ENCODE data around the gene SLC9A3. TPM values are rescaled to one million over a fixed set of nuclear protein-coding genes. Genes with fewer than 3 reads are reported as not detected.
"Not testable (repeated sequence)": the region's sequence is repeated elsewhere in the genome, so short reads cannot be mapped to it uniquely, and the experiment has no call there.

The SLC9A3 gene
- total RNA-seq, 1 donor from 2014 or later, result 0.81 TPM

DNA sequence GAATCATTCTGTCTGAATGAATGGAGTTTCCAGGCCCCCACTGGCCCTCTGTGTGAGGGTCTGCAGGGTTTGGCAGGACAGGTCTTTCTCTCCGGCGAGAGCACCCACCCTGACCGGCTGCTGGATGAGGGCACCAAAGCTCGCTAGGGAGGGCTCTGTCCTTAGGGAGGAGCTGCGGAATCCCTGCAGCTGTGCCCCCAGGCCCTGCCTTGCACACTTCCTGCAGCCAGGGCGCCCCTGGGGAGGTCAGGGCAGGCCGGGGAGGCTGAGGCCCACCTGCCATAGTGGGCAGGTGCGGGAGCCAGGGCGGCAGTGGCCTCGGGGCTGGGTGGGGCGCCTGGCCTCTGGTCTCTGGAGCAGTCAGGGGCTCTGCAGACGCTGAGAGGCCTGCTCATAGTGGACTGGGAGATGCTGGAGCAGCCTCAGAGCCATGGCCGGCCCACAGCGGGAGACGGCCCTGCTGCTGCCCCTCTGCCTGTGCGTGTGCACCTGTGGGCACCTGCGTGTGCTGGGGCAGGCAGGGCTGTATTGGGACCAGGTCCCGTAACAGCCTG is 45.2 kb downstream of the SLC9A3 start:
- DNase-seq (ENCODE audit: low spot score) (no peak), ATAC-seq (no peak)

DNA sequence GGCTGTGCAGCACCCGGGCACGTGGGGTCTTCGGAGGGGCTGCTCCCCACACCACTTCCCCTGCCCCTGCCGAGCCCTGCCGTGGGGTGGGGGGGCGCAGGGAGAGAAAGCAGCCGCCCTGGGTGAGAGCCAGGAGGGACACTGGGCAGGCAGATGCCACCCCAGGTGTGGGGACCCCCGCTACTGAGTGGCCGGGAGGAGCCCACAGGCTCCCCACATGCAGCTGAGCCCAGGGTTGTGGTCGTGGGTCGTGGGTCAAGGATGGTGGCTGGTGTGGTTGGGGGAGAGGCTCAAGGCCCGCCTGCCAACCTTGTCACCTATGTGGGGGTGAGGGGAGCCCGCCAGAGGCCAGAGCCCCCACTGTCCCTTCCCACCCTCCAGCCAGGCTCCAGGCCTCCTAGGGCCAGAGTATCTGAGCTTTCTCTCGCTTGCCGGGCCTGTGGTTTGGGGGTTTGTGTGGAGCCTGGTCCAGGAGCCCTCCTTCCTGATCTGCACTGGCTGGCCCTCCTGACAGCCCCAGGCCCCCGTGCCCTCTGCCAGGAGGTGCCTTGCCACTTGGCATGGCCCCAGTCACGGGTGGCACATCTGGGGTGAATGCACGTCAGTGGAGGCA is 45.8 kb downstream of the SLC9A3 start:
- no peak for ATAC-seq
- no peak for DNase-seq (ENCODE audit: low spot score)

DNA sequence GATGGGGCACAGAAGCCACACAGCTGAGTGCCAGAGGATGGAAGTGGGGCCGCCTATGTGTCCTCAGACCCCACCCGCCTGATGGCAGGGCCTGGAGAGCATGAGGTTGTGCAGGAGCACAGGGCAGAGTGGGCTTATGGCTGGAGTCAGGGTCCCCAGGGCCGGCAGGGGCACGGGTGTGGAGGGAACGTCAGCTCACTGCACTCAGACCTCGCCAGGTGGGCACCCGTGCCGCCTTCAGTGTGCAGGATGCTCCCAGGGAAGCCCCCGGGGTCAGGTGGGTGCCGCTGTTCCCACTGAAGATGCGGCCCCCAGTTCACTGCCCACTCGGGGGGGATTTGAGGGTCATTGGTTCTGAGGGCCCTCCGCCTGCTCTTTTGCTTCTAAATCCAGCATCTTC is 46.4 kb downstream of the SLC9A3 start:
- no peak for ATAC-seq
- no peak for DNase-seq (ENCODE audit: low spot score)

DNA sequence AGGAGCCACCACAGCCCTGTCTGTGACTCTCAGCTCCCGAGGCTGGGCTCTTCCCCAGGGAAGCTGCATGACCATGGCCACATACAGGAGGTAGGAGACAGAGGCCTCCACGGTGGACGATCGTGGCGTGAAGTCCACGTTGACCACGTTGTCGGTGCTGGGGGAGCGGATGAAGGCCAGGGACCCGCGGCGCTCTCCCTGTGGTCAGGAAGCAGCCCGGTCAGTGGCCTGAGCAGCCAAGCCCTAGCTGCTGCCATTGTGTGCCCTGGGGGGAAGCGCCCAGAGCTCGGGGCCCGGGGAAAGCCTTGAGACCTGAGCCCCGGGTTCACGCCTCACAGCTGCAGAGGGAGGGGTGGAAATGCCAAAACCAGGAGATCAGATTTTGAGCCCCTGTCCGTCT is 47.0 kb downstream of the SLC9A3 start:
- no peak for ATAC-seq

DNA sequence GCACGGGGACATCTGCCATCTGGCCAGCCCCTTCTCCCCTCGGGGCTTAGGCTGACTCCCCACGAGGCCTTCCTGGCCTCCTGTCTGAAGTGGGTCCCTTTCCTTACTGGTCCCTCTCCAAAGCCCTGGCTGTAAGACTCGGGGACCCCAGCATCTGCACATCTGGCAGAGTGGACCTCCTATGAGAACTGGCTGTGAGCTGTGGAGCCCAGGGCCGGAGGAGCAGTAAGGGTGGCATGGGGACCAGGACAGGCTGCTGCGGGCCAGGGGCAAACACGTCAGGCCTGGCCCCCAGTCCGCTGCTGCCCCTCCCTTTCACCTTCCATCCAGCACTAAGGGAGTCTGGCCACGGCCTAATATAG is 47.5 kb downstream of the SLC9A3 start:
- DNase-seq (ENCODE audit: low spot score) (no peak), ATAC-seq (no peak)

More for the DNA sequence above, 47.0 kb downstream of the SLC9A3 start:
- DNase-seq (ENCODE audit: low spot score), result no peak

DNA sequence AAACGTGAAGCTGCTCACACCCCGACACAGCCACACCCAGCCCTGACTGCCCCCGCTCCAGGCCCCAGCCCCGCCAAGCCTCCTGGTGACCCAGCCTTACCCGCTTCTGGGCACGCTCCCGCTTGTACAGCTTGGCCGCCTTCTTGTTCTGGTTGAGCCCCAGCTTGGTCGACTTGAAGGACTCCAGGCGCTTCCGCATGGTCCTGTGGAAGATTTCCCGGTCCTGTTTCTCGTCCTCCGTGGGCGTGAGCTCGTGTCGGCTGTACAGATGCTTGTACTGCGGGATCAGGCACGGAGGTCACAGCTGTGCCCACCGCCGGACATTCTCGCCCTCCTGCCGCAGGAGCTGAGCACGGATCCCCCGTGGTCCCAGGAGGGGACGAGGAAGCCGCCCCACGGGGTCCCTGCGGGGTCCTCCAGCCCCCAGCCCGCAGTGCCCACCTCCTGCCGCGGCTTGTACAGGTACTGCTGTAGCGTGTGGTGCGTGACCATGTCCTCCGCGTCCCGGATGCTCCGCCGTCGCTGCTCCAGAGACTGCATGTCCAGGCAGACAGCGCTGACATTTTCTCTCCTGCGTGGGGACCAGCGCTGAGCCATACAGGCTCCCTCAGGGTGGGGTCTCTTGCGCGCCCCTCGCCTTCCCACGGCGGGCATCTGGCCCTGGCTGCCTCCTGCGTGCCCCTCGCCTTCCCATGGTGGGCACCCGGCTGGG is 48.0 kb downstream of the SLC9A3 start:
- no peak for ATAC-seq

DNA sequence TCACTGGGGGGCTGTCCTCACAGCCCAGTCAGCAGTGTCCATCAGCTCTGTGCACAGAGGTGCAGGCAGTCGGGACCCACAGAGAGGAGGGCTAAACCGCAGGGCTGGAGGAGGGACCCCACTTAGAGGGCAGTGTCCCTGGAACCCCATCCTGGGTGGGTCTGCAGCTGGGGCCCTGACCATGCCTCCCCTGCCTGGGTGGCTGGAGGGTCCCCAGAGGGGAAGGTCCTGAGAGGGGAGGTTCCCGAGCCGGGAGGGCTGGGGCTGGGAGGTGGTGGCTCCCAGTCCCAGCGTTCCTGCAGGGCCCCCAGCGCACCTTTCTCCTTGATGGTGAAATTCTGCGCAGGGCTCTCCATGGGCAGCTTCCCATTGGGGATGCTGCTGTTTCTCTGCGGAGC is 48.5 kb downstream of the SLC9A3 start:
- ATAC-seq (no peak), DNase-seq (ENCODE audit: low spot score) (no peak)

More for the DNA sequence above, 48.0 kb downstream of the SLC9A3 start:
- DNase-seq (ENCODE audit: low spot score), result no peak

DNA sequence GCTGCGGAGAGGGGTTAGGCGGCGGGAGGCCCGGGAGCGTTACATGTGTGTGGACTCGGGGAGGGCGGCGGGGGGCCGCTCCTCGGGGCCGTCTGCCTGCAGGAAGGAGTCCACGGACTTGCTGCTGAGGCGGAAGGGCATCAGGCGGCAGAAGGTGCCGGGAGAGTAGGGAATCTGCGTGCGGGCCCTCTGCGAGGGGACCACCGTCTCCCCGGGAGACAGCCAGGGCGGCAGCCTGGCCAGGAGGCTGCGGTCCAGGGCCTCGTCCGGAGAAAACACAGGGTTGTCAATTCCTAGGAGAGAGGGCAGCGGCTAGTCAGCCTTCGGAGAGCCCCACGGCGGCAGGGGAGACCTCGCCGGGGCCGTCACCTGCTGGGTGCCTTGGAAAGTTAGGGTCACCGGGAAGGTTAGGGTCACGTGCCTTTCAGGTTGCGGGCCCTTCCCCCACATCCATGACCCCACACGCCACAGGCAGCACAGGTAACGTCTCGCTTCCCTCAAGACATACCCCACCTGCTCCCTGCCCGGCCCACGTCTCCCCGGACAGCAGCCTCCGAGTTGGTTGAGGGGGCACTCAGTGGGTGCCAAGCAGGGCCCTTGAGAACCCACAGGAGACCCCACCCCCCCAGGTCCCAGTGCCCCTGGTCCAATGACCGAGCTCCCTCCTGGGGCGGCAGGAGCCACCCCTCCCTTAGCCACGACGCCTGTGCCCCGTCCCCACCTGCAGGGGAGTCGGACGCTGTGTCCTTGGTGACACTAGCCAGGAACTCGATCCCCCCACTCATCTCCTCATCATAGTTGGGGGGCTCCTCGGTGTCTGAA is 49.2 kb downstream of the SLC9A3 start:
- ATAC-seq (no peak), DNase-seq (ENCODE audit: low spot score) (no peak)

DNA sequence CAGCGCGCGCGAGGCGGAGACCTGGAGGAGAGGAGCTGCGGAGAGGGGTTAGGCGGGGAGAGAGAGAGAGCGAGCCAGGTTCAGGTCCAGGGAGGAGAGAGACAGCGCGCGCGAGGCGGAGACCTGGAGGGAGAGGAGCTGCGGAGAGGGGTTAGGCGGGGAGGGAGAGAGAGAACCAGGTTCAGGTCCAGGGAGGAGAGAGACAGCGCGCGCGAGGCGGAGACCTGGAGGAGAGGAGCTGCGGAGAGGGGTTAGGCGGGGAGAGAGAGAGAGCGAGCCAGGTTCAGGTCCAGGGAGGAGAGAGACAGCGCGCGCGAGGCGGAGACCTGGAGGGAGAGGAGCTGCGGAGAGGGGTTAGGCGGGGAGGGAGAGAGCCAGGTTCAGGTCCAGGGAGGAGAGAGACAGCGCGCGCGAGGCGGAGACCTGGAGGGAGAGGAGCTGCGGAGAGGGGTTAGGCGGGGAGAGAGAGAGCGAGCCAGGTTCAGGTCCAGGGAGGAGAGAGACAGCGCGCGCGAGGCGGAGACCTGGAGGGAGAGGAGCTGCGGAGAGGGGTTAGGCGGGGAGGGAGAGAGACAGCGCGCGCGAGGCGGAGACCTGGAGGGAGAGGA is 49.9 kb downstream of the SLC9A3 start:
- DNase-seq (ENCODE audit: low spot score); ATAC-seq: not testable (repeated sequence)

DNA sequence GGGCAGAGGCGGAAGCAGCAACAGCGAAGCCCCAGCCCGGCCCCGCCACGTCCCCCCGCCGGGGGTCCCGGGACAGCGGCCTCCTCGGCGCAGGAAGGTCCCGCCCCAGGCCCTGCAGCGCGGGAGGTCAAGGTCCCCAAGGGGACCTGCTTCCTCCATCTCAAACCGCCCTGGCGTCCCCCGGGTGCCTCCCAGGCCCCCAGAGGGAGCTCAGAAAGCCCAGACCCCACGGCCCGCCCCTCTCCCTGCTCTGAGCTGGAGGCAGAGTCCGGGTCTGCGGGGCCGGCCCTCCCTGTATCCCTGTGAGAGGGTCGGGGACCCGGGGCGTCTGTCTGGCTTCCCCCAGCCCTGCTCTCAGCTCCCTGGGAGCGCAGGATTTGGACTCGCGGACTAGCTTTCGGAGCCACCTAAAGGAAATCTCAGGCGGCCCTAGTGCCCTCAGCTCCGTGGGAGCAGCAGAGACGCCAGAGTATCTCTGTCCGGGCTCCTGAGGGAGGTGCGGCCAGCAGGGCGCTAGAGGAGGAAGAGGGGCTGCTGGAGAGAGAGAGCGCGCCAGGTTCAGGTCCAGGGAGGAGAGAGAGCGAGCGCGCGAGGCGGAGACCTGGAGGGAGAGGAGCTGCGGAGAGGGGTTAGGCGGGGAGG is 50.6 kb downstream of the SLC9A3 start:
- ATAC-seq, result peak; percentile 22
- DNase-seq (ENCODE audit: low spot score), result no peak

DNA sequence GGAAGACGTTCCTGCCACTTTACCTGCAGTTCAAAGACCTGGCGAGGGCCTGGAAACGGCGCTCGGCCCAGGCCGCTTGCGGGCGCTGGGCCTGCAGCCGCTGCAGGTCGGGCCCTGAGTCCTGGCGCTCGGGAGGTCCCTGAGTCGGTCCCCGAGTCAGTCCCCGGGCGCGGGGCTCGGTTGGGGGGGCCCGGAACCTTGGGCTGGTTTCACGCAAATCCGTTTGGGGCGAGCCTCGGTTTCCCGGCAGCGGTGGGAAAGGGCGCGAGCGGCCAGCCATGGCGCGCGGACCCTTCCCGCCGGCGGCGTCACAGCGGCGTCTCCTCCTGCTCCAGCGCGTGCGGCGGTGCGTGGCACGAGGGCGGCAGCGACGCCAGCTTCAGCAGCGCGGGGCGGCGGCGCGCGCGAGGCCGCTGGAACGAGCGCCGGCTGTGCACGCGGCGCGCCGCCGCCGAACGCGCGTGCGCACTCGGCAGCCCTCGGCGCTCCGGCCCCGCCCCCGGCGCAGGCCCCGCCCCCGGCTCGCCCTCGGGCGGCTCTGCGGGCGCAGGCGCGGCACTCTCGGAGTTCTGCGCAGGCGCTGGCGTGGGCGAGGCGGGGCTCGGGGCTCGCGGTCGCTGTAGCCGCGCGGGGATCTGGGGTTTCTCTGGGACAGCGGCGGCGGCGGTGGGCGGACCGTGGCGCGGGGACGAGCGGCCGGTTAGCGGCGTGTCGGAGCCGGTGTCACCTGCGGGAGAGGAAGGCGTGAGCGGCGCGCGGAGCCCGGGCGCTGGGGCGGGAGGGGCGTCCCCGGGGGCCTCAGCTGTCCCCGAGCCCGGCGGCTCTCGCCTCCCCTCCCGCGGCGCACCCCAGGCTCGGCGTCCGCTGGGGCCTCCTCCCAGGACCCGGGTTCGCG is 51.3 kb downstream of the SLC9A3 start:
- DNase-seq (ENCODE audit: low spot score) (peak; percentile 91), ATAC-seq (peak; percentile 81)

DNA sequence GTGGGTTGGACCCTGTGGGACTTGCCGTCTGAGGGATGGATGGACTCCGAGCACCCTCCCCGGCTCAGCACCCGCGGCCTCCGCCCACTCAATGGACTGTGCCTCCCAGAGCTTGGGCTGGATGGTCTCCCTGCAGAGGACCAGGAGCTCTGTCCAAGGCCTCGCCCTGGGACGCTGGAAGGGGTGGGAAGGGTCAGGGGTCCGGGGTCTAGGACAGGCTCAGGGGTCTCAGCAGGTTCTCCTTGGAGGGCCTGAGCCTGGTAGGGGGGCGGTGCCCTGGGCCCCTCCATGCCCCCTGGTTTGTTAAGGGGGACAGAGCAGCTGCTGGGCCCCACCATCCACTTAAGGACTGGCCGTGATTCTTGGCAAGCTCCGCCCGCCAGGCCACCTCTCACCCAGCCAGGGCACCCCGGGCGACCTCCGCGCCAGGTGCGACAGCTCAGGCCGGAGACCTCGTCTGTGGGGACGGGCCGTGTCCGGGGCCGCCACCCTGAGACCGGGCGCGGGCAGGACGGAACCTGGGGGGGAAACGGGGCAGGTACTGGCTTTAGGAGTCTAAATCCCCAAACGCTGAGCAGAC is 52.1 kb downstream of the SLC9A3 start:
- DNase-seq (ENCODE audit: low spot score), result peak; percentile 58
- ATAC-seq, result peak; percentile 52

DNA sequence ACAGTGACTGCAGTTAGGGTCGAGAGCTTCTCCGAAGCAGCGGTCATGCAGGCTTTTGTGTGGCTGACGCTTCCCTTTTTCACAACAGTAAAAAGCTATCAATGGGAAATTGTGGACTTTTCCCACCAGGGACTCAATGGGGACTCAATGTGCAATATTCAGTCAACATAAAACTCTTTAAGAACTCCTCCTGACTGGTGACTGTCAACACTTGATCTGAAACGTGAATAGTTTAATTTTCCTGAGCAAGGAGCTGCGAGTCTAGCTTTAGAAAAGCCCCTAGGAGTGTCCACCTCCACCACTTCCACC is 52.5 kb downstream of the SLC9A3 start:
- ATAC-seq, result no peak
- DNase-seq (ENCODE audit: low spot score), result no peak

DNA sequence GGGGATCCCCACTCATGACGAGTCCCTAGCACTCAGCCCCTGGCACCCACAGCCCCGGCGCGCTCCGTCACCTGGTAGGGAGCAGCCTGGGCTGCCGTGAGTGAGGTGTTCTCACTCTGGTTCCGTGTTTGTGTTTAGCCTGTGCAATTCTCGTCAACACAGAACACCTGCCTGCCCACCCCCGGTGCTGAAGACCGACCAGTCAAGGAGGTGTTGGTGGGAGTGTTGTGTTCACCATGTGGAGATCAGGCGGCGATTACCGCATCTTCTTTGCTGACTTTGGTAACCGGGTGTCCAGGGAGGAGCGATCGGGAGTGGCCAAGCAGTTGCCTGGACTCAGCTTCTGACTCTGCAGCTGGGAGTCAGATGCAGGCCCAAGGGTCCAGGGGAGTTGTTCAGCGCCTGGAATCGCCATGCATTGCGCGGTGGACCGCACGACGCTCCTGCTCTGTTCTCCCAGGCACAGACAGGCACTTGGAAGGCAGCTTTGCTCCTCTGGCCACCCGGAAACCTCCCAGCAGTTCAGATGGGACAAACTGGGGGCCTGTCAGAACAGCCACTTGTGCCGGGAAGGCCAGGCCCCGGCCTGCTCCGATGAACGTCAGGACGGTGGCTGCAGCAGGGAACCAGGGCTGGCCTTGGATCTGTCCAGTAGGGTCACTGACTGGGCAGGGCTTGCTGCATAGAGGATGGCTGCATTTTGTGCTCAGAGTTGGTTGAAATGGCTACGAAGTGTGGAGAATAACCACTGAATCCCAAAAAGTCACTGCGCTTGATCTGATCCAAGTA is 53.1 kb downstream of the SLC9A3 start:
- ATAC-seq (no peak), DNase-seq (ENCODE audit: low spot score) (no peak)

DNA sequence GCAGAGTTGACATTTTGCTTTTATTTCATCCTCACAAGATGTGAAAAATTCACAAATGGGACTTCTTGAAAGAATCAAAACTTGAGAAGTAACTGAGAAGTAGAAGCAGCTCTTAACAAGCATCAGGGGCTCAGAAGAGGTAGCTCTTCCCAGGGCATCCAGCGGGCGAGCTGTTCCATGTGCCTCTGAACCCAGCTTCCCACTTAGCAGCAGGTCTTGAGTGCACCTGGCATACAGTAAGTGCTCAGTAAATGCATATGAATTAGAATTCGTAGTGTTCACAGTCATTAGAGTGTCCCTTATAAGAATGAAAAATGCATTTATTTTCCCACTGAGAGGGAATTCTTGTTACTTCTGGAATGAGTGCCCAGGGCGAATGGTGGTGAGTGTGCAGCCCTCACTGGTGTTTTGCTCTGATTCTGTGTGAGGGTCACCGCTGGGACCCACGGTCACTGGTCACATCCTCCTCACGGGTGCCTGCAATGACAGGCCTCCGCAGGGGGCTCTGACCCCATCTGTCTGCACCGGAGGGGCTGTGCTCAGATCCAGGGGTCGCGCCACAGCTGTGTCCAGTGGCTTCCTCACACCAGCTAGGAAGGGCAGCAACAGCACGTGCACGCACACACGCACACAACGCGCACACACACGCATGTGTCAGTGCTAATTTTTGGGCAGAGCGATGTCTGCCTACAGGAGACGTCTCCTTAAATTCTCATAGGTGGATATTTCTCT is 54.3 kb downstream of the SLC9A3 start:
- no peak for ATAC-seq

DNA sequence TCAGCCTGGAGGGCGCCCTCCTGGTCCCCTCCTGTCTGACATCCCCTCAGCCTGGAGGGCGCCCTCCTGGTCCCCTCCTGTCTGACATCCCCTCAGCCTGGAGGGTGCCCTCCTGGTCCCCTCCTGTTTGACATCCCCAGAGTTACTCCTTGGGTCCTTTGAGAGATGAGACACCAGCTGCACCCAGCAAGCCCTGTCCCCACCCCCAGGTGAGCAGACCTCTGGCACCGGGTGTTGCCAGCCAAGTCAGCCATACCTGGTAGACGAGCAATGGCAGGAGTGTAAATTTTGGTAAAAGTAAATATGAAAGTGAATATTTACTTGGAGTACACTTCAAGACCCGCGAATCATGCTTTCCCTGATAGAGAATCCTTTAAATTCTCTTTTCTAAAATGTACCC is 55.8 kb downstream of the SLC9A3 start:
- ATAC-seq, result no peak

More for the DNA sequence above, 54.3 kb downstream of the SLC9A3 start:
- DNase-seq (ENCODE audit: low spot score), result no peak

DNA sequence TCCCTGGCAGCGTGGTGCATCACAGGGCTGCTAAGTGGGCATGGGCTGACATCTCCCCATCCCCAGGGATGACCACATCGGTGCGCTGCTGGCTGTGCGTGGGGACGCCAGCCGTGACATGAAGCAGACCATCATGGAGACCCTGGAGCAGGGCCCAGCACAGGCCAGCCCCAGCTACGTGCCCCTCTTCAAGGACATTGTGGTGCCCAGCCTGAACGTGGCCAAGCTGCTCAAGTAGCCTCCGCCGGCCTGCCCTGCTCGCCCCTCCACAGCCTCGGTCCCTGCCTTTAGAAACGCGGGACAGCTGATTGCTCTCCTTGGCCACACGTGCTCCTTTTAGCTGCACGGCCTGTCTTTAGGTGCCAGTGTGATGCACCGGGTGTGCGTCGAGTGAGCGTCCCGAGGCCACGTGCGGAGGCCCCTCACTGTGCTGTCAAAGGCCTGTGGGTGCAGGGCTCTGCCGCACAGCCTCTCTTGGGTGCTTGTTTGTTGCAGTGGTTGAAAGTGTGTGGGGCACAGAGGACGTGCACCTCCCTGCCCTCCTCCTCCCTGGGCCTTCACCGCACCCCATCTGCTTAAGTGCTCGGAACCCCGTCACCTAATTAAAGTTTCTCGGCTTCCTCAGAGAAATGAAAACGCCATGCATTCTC is 57.5 kb downstream of the SLC9A3 start:
- no peak for DNase-seq (ENCODE audit: low spot score)
- ATAC-seq, result no peak

More for the DNA sequence above, 55.8 kb downstream of the SLC9A3 start:
- no peak for DNase-seq (ENCODE audit: low spot score)
